RWPE2 (cell line): ENCODE data around the gene PEX7.

Source experiments
- ATAC-seq: fragments of 200-7000 bp; cut with Tn5 transposase; 3 replicates; pipeline ENCODE4 v1.9.1; 2021; ENCODE audit warnings: low read depth
- DNase-seq: peaks from one replicate; pipeline ENCODE4 v3.0.0-alpha.2; 2020; ENCODE audit warnings: low spot score
- H3K27ac ChIP-seq: fragments of 450-650 bp; 2 replicates; pipeline ENCODE4 v1.5.1; 2017; ENCODE audit warnings: mild to moderate bottlenecking; ENCODE audit not compliant: poor library complexity, severe bottlenecking
- H3K27me3 ChIP-seq: fragments of 250-450 bp; sonication (Bioruptor Pico); 2 replicates; pipeline ENCODE4 v1.5.1; 2021; ENCODE audit warnings: mild to moderate bottlenecking, moderate library complexity; ENCODE audit not compliant: insufficient read depth, poor library complexity, severe bottlenecking
- H3K36me3 ChIP-seq: fragments of 250-450 bp; sonication (Bioruptor Pico); 2 replicates; pipeline ENCODE4 v1.5.1; 2020; ENCODE audit warnings: low read depth, mild to moderate bottlenecking, moderate library complexity
- H3K4me1 ChIP-seq: fragments of 250-450 bp; sonication (Bioruptor Pico); 2 replicates; pipeline ENCODE4 v1.5.1; 2021; ENCODE audit warnings: mild to moderate bottlenecking, moderate library complexity; ENCODE audit not compliant: insufficient read depth, poor library complexity, severe bottlenecking
- H3K4me3 ChIP-seq: fragments of 250-450 bp; sonication (Bioruptor Pico); 2 replicates; pipeline ENCODE4 v1.5.1; 2021; ENCODE audit warnings: mild to moderate bottlenecking, moderate library complexity; ENCODE audit not compliant: severe bottlenecking
- H3K9me3 ChIP-seq: fragments of 250-450 bp; sonication (Bioruptor Pico); 2 replicates; pipeline ENCODE4 v1.5.1; 2021; ENCODE audit warnings: mild to moderate bottlenecking, moderate library complexity; ENCODE audit not compliant: severe bottlenecking
- TF ChIP-seq, protein P1 (sequence below): fragments of 450-650 bp; IDR thresholded peaks from one replicate; pipeline ENCODE4 v1.5.1; 2017; ENCODE audit warnings: mild to moderate bottlenecking, moderate library complexity; ENCODE audit not compliant: poor library complexity, severe bottlenecking

The PEX7 gene

GRCh38 chr6:136921936-136922684 lies 99.7 kb downstream of the PEX7 start, which contains the start of gene SLC35D3:
Gene SLC35D3, plus strand, starts transcription at chr6:136922301. Its CDS starts 128 bp downstream, at chr6:136922429.
- Histone ChIP-seq H3K9me3 (no peaks in the 10 kb centered on the region), H3K4me1 (no peaks in the 10 kb centered on the region), H3K4me3 (peak within 1 kb of the TSS; percentile 34), H3K27me3 (peaks cover 54% of the 10 kb centered on the region), H3K36me3 (no peaks in the 10 kb centered on the region), H3K27ac (no peak within 1 kb of the TSS)
- TF ChIP-seq, protein P1, sequence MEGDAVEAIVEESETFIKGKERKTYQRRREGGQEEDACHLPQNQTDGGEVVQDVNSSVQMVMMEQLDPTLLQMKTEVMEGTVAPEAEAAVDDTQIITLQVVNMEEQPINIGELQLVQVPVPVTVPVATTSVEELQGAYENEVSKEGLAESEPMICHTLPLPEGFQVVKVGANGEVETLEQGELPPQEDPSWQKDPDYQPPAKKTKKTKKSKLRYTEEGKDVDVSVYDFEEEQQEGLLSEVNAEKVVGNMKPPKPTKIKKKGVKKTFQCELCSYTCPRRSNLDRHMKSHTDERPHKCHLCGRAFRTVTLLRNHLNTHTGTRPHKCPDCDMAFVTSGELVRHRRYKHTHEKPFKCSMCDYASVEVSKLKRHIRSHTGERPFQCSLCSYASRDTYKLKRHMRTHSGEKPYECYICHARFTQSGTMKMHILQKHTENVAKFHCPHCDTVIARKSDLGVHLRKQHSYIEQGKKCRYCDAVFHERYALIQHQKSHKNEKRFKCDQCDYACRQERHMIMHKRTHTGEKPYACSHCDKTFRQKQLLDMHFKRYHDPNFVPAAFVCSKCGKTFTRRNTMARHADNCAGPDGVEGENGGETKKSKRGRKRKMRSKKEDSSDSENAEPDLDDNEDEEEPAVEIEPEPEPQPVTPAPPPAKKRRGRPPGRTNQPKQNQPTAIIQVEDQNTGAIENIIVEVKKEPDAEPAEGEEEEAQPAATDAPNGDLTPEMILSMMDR, result peak; percentile 9
- peak; percentile 40 for ATAC-seq
- peak; percentile 56 for DNase-seq

GRCh38 chr6:136922685-136923006 lies 100.3 kb downstream of the PEX7 start:
- no peaks in the 10 kb centered on the region for H3K36me3 ChIP-seq
- peak; percentile 31 for ATAC-seq
- H3K4me3 ChIP-seq, result peak overlapping the region; percentile 34
- H3K4me1 ChIP-seq, result no peaks in the 10 kb centered on the region
- H3K27ac ChIP-seq, result no peak overlapping the region
- TF ChIP-seq, protein P1, result peak; percentile 2
- no peaks in the 10 kb centered on the region for H3K9me3 ChIP-seq
- H3K27me3 ChIP-seq, result peaks cover 54% of the 10 kb centered on the region
- DNase-seq, result no peak

DNA sequence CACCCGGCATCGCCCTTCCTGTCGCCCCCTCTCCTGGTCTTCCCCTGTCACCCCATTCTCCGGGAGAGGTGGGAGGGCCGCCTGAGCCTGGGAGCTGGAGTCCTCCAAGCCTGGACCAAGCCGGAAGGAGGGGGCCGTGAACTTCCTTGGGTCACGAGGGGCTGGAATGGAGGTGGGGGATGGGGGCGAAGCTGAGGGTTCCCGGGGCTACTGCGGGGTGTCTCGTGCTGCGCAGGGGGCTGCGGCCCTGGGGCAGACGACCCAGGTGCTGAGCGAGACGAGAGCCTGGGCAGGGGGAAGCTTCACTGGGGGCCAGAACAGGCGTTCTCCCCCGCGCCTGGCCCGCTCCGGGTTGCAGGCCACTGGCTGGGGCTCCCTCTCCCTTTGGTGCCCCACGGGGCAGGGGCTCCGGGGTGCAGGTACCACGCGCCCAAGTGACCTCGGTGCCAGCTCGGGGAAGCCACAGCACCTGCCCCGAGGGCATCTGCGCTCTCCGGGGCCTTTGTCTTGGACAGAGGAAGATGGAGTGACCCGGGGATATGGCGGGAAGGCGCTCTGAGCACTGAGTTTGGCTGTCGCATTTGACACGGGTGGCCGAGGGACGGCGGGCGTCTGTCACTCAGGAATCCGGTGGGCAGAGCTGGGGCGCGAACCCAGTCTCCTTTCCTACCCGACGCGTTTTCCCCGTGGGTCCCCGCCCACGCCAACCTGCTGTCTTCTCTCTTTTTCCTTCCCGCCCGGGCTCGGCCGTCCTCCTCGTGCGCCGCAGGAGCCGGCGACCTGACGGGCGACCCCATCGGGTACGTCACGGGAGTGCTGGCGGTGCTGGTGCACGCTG lies 100.9 kb downstream of the PEX7 start:
- H3K27me3 ChIP-seq, result peaks cover 54% of the 10 kb centered on the region
- TF ChIP-seq, protein P1, result no peak

DNA sequence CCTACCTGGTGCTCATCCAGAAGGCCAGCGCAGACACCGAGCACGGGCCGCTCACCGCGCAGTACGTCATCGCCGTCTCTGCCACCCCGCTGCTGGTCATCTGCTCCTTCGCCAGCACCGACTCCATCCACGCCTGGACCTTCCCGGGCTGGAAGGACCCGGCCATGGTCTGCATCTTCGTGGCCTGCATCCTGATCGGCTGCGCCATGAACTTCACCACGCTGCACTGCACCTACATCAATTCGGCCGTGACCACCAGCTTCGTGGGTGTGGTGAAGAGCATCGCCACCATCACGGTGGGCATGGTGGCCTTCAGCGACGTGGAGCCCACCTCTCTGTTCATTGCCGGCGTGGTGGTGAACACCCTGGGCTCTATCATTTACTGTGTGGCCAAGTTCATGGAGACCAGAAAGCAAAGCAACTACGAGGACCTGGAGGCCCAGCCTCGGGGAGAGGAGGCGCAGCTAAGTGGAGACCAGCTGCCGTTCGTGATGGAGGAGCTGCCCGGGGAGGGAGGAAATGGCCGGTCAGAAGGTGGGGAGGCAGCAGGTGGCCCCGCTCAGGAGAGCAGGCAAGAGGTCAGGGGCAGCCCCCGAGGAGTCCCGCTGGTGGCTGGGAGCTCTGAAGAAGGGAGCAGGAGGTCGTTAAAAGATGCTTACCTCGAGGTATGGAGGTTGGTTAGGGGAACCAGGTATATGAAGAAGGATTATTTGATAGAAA lies 101.7 kb downstream of the PEX7 start:
- ATAC-seq, result no peak
- H3K27me3 ChIP-seq, result peaks cover 54% of the 10 kb centered on the region
- TF ChIP-seq, protein P1, result no peak
- no peaks in the 10 kb centered on the region for H3K9me3 ChIP-seq
- H3K4me3 ChIP-seq, result no peak overlapping the region
- DNase-seq, result no peak
- H3K4me1 ChIP-seq, result no peaks in the 10 kb centered on the region
- H3K27ac ChIP-seq, result no peak overlapping the region
- no peaks in the 10 kb centered on the region for H3K36me3 ChIP-seq

More for the DNA sequence above, 100.9 kb downstream of the PEX7 start:
- no peaks in the 10 kb centered on the region for H3K9me3 ChIP-seq
- DNase-seq (peak; percentile 48), ATAC-seq (no peak)
- no peak overlapping the region for H3K27ac ChIP-seq
- H3K4me1 ChIP-seq, result no peaks in the 10 kb centered on the region
- H3K36me3 ChIP-seq, result no peaks in the 10 kb centered on the region
- no peak overlapping the region for H3K4me3 ChIP-seq
